Fibroblast of upper back skin (primary cell): ENCODE results near the gene INTS7.
"Not testable (repeated sequence)": the region's sequence is repeated elsewhere in the genome, so short reads cannot be mapped to it uniquely, and the experiment has no call there.

Experiments used
- DNase-seq: peaks from one replicate; pipeline ENCODE4 v3.0.0-alpha.2; 2013

Gene INTS7

DNA sequence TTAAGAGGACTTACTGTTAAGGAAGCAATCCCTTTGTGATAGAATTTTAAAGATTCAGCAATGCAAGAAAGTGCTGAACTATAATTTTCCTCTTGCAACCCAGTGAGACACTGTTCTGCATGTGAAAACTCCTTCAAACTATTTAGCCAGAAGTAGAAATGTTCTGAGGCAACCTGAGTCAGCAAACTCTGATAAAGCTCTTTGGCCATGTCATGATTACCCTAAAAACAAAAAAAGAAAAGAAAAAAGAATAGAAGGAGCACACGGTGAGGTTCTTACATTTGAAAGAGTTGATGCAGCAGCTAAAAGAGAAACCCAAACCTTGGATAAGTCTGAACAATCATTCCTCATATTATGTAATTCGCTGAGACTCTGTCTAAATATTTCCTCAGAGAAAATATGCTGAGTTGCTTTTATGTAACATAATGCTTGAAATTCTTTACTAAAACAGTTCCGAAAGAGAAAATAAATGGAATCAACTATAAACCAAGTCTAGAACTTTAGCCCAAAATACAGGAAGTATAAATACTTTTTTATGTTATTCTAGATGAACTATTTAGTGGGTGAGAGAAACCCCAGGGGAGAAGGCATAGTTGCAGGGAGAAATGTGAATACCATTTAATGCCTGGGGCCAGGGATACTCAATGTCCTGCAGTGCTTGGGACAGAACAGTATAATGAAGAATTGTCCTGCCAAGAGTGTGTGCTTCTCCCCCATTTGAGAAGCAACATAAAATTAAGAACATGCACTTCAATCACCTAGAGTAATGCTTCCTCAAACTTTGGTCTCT is 60.0 kb downstream of the INTS7 start:
- peak; percentile 13 for DNase-seq

- no peak for DNase-seq
These were observed 61.8 kb downstream of the INTS7 start for GRCh38 chr1:211973541-211973940.

DNA sequence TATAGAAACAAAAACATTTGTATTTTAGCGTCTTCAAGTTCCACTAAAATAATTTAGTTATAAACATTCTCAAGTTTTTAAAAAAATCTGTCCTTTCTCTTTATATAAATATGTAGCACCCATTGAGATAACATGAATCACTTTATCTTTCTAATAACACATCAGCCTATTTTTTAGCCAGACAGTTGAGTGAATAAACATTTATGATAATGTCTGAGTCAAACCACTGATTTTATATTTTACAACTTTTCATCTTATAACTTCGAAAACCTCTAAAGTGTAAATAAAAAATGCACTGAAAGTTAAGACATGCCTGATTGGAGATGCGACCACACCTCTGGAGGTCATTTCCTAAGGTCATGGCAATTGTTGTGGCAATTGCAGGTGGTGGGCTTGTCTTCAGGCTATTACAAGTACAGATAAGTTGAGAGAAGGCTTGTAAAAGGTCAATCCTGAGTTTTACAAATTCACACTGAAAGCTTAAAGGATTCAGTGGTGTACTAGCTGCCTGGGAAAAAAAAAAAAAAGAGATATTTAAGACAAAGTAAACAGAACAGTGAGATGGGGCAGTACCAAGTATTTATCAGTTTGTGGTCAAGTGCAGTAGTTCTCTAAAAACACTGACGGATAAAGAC is 67.0 kb downstream of the INTS7 start:
- DNase-seq: no peak

DNA sequence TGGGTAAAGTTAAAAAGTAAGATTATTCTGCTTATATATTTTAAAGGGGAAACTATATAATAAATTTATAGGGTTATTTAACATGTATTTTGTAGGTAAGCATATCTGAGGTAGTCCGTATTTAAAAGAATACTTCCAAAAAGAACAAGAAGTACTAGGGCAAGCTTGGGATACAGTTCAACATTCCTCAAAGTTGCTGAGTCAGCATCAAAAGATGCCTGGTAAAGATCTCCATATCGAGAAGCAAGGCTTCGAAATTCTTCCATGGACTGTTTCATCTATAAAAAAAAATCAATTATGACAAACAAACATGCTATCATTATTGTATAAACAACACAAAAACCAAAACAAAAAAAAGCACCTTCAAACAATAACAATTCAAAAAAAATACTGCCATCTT is 67.7 kb downstream of the INTS7 start:
- no peak for DNase-seq

- DNase-seq: no peak
These were observed 70.1 kb downstream of the INTS7 start for GRCh38 chr1:211965108-211965805.

DNA sequence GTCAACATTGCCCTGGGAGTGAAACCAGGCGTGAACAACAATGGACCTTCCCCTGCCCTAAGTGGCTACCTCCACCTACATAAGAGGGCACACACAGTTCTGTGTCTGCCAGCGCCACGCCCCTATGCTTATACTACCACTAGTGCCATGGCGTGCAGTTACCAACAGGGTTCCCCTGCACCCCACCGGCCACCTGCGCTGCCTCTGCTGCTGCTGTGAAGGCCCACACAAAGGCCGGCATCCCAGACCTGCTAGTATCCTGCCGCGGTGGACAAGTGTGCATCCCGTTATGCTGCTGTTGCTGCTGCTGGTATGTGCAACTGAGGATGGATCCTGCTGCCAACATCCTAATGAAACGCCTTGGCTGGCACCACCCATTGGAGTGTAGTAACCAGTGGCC is 75.7 kb downstream of the INTS7 start:
- no peak for DNase-seq

DNA sequence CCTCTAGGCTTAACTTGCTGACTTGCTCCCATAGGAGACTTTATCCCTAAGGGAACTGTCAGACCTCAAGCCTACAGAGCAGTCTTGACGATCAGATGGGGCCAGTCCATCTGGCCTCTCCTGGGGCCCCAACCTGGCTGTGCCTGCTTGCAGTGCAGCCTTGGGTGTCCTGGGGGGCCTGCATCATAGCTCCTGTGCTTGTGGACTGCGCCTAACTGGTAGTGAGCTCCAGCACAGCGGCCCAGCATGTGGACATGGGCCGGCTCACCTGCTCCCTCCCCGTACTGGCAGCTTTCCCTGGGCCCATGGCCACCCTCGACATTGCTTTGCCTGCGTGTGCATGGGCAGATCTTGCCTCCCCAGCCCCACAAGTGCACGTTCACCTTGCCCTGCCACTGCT is 76.1 kb downstream of the INTS7 start:
- DNase-seq: no peak

GRCh38 chr1:211954028-211954427 is 81.3 kb downstream of the INTS7 start:
- not testable (repeated sequence) for DNase-seq

GRCh38 chr1:211953543-211953942 is 81.8 kb downstream of the INTS7 start:
- DNase-seq: not testable (repeated sequence)

DNA sequence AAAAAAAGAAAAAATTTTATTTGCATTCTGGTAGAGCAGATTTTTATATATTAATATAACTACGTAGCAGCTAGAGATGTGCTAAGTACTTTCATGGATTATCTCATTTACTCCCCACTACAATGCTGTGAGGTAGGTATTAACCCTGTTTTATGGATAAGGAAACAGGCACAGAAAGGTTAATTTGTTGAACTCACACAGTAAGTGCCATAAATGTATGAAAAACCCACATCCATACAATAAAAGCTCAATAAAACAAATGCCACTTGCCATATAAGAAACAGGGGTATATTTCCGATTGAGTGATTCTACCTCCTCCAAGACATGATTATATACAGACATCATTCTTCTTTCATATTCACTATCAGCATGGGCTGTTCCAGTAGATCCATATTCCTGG is 83.1 kb downstream of the INTS7 start:
- DNase-seq: no peak

- peak; percentile 24 for DNase-seq
These were observed 83.5 kb downstream of the INTS7 start for GRCh38 chr1:211951856-211952255.

DNA sequence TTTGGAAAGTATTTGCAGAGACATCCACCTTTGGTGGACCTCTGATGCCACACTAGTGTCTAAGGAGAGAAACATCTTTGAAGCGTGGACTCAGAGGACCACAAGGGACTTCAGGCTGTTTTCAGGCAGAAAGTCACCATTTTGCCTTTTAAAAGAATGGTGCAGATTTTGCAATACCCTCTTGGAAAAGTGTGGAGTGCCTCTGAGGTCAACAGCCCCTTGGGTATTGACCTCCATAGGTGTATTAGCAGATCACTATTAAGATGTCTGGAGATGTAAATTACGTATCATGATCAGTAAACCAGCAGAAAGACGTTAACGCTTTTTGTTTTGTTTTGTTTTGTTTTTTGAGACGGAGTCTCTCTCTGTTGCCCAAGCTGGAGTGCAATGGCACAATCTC is 87.0 kb downstream of the INTS7 start:
- no peak for DNase-seq

DNA sequence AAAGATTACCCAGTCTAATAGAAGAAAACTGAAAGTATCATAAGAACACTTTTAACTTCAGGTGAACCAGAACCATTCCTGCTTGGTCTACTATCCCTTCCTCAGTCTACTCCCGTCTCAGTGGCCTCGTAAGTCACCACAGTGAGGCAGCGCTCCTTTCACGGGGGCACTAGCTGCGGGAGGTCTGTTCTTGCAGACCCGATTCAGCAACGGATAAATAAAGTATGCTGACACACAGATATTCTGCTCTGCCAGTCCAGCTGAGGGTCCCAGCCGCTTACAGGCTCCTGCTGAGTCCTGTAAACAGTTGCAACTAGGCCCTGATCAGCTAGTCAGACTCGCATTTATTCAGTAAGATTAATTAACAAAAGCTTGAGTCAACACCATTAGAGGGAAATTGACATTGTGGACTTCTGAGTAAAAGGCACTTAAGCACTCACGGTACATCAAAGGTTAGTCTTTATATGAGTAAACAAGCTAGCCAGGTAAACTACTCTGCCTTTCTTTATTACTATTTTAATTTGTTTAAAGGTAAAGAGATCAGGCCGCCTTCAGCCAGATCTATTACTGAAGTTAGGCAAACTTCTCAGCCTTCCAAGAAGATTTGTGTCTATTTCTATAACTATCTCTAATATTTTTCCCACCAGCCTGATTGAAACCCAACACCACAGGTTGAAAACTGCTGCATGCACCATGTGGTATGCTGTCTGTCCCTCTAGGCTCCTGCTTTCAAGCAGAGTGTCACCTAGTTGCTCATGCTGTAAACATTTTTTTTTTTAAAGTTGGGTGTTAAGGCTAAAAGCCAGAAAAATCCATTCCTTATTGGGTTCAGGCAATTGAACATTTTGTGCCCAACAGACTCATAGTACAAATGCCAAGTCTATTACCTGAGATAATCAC is 87.7 kb downstream of the INTS7 start:
- DNase-seq: no peak

DNA sequence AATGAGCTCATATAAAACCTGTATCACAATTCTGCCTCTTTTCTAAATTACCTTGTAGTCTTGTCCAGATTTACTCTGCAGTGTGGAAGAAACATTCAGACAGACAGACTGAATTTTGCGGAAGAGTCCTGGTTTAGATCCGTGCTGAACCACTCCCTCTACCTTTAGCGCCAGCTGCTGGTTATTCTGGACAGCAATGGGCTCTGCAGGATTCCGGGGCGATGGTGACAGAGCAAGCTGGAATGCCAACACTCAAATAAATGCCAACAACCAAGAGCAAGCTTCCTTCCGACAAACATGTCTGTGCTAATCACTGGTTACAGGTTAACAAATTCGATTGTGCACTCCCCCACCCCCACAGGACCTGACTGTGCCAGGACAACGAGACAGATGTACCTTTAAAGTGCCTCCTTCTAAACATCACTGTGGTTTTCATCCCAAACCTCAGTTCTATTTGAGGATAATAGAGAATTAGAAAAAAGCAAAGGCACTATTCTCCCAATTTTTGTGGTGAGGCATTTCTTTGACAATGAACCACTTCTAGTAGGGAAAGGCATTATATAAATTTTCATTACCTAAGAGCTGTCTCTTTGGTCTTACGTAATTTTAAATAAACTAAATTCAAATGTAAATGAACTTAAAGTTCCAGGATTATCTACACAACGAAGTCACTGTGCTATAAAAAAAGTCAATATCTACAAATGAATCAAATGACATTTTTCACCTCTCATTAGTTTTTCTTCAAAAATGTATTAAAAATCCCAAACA is 90.4 kb downstream of the INTS7 start:
- DNase-seq: peak; percentile 39

GRCh38 chr1:211942583-211942982 is 92.8 kb downstream of the INTS7 start:
- no peak for DNase-seq

- DNase-seq: no peak
These were observed 95.4 kb downstream of the INTS7 start for GRCh38 chr1:211939876-211940468.

DNA sequence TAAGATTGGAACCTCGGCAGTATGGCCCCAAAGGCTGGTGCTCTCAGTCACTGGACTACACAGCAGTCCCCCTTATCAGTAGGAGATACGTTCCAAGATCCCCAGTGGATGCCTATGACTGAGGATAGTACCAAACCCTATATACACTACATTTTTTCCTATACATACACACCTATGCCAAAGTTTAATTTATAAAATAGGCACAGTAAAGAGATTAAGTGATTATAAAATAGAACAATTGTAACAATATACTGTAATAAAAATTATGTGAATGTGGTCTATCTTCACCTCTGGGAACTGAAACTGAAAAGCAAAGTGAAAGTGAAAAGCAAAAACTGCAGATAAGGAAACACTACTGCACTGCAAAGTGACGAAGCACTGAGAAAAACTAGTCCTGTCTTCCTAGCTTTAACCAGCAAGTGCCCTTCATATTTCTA is 96.8 kb downstream of the INTS7 start:
- DNase-seq: no peak

DNA sequence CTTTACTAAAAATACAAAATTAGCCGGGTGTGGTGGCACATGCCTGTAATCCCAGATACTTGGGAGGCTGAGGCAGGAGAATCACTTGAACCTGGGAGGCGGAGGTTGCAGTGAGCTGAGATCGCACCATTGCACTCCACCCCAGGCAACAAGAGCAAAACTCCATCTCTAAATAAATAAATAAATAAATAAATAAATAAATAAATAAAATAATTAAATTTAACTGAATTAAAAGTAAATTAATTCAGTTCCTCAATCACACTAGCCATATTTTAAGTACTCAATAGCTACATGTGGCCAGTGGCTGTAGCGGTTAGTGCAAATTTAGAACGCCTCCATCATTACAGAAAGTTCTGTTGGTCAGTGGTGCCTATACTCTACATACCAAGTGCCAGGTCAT is 97.9 kb downstream of the INTS7 start:
- DNase-seq: not testable (repeated sequence)

- DNase-seq: no peak
These were observed 99.8 kb downstream of the INTS7 start for GRCh38 chr1:211935448-211935970.

- DNase-seq: no peak
These were observed 101.2 kb downstream of the INTS7 start for GRCh38 chr1:211933946-211934714.

DNA sequence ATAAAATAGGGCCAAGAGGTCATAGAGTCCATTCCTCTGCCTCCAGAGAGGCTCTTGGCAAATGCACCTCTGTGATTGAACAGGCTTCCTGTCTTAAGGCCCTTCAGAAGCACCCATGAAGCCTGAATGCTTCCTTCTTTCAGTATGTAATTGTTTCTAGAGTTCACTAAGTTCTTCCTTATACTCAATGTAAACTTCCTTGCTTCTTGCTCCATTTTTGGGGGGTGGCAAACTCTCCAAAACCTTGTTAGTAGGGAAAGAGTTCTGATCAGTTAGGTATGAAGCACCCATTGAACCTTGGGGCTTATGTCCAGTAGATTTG is 102.5 kb downstream of the INTS7 start:
- DNase-seq: no peak
